Iris pigment epithelial cell (primary cell): ENCODE results near the gene RNGTT.
A peak's percentile ranks its signal among the peaks of the same experiment; 100 is the strongest.
"Not testable (repeated sequence)": the region's sequence is repeated elsewhere in the genome, so short reads cannot be mapped to it uniquely, and the experiment has no call there.

Experiments
- DNase-seq: peaks from one replicate; pipeline ENCODE4 v3.0.0-alpha.2; 2011; ENCODE audit warnings: low read depth

Gene RNGTT

DNA sequence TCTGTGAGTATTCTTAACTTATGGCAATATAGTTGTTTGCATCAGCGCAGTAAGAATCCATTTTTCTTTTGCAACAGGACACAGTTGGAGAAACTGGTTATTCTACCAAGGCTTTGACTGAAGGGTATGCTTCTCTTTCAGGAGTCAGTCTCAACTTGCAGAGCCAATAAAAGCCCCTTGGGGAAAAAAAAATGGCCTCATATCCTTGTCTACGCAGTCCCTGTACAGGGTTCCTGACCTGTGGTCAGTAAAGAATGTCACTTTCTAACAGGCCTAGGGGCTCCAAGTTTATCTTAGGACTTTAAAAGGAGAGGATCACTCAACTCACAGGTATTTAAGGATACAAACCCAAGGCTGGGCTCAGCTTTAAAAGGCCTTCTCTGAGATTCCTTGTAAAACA is 6.9 kb upstream of the RNGTT start:
- no peak for DNase-seq

DNA sequence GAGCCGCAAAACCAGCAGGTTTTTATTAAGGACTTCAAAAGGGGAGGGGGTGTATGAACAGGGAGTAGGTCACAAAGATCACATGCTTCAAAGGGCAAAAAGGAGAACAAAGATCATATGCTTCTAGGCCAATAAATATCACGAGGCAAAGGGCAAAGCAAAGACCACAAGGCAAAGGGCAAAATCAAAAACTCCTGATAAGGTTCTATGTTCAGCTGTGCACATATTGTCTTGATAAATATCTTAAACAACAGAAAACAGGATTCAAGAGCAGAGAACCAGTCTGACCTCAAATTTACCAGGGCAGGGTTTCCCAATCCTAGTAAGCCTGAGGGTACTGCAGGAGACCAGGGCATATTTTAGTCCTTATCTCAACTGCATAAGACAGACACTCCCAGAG is 5.8 kb upstream of the RNGTT start:
- DNase-seq, result not testable (repeated sequence)

DNA sequence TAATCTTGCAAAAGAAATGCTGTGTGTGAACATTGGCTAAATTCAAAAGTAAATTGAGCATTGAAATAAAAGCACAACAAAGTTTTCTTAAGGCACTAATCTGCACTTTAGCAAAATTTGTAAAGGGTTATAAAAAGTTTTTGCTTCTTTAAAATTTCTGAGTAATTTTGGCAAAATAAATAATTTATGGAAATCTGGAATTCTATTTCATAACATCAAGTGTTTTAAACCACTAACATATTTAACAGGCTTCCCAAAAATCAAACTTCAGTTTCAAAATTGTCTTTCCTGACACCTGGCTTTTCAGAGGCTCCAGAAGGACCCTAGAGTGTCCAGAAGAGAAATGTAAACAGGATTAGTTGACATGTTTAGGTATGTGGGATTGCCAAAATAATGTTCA is 4.5 kb upstream of the RNGTT start:
- no peak for DNase-seq

DNA sequence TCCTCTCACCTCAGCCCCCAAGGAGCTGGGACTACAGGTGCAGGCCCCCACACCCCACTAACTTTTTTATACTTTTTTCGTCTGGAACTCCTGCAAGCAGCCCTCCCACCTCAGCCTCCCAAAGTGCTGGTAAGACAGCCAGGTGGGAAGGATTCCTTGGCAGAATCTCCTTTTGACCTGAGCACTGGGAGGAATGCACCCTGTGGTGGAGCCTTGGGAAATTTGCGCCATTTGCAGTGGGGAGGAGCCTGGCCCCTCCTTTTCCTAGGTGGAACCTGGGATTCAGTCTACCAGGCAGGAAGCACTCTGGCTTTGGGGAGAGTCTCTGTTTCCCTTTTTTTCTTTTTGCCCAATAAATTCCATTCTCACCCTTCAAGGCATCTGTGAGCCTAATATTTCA is 2.3 kb upstream of the RNGTT start:
- DNase-seq, result no peak

DNA sequence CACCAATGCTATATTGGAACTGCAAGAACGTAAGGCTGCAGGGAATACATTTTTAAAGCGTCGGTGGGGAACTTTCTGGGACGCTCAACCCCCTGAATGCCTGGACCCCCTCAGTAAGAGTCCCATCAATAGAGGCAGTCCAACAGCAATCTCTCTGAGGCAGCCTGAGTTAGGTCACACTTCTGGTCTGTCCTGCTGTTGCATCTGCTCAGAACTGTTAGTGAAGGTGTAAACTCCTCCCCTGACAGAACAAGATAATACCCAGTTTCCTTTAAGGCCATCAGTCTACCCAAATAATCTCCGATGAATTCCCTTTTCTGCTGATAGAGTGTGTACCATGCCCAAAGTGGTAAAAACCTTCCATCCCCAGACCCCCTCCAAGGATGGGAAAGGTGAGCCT is 1.1 kb upstream of the RNGTT start:
- DNase-seq, result no peak

DNA sequence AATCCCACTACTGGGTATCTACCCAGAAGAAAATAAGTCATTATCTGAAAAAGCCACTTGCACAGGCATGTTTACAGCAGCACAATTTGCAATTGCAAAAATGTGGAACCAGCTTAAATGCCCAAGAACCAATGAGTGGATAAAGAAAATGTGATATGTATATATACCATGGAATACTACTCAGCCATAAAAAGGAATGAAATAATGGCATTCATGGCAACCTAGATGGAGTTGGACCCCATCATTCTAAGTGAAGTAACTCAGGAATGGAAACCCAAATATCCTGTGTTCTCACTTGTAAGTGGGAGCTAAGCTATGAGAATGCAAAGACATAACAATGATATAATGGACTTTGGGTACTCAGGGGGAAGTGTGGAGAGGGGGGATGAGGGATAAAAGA is 4.6 kb downstream of the RNGTT start:
- no peak for DNase-seq

DNA sequence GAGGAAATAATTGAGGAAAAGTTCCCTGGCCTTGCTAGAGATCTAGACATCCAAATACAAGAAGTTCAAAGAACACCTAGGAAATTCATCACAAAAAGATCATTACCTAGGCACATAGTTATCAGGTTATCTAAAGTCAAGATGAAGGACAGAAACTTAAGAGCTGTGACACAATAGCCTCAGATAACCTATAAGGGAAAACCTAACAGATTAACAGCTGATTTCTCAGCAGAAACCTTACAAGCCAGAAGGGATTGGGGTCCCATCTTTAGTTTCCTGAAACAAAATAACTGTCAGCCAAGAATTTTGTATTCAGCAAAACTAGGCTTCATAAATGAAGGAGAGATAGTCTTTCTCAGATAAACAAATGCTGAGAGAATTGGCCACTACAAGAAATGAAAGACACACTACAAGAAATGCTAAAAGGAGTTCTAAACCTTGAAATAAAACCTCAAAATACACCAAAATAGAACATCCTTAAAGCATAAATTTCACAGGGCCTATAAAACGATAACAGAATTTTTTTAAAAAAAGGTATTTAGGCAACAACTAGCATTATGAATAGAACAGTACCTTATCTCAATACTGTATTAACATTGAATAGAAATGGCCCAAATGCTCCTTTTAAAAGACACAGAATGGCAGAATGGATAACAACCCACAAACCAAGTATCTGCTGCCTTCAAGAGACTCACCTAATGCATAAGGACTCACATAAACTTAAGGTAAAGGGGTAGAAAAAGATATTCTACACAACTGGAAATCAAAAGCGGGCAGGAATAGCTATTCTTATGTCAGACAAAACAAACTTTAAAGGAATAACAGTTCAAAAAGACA is 9.7 kb downstream of the RNGTT start:
- no peak for DNase-seq

DNA sequence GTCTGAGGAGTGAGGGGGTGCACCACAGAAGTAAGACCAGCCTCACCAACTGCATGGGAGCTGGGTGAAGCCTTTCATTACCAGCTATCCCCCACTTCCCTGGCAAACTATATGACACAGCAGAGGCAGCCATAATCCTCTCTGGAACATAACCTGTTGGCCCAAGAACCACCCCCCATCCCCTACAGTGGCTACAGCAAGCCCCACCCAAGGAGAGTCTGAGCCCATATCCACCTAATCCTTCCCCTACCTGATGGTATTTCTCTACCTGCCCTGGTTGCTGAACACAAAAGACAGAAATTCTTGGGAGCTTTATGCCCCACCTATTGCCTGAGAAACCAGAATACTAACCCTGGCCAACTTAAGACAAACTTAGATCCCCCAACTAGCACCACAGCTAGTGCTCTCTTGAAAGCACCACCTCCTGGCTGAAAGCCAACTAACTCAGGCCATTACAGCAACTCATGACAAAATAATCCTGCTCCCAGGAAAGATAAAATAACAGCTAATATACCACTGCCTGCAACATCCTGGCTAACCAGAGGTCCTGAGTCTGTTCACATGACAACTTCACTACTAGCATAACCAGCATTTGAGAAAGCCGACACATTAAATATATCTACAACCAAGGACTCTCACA is 11.2 kb downstream of the RNGTT start:
- DNase-seq, result peak; percentile 49

DNA sequence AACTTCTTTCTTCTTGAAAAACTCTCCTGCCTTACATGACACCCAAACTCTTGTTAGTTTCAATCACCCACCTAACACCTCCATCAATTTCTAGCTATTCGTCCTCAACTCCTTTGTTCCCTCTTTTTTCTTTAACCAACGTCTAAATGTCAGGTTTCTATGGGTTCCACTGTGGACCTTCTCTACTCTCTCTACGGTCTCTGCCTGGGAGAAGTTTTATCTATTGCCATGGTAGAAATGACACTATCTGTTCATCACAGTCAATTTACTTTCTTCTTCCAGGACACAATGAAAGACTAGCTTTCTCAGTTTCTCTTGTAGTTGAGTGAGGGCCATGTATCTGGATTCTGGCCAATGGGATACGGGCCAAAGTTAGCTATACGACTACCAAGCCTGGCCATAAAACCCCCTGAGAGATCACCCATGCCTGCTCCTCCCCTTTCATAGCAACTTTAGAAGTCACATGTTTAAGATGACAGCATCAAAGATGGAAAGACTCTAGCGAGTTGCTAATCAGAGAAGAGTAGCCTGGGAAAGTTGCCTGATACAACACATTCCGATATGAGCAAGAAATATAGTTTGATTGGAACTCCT is 17.9 kb downstream of the RNGTT start:
- DNase-seq, result no peak

DNA sequence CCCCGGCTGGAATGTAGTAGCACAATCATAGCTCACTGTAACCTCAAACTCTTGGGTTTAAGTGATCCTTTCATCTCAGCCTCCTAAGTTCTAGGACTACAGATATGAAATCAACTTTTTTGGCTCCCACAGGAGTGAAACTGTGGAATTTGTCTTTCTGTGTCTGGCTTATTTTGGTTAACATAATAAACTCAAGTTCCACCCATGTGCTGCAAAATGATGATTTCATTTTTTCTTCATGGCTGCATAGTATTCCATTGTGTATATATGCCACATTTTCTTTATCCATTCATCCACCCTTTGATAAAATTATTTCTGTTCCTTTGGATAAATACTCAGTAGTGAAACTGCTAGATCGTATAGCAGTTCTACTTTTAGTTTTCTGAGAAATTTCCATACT is 29.9 kb downstream of the RNGTT start:
- no peak for DNase-seq

DNA sequence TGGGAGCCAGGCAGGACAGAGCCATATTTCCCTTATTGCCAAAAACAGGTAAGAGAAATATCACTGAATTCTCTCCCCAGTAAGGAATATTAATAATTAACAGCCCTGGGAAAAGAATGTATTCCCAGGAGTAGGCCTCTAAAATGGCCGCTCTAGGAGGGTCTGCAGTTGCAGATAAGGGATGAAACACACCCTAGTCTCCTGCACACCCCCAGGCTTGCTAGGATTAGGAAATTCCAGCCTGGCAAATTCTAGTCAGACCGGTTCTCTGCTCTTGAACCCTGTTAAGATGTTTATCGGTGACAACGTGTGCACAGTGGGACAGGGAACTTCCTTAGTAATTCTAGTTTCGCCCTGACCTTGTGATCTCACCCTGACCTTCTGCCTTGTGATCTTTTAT is 31.4 kb downstream of the RNGTT start:
- DNase-seq, result not testable (repeated sequence)

DNA sequence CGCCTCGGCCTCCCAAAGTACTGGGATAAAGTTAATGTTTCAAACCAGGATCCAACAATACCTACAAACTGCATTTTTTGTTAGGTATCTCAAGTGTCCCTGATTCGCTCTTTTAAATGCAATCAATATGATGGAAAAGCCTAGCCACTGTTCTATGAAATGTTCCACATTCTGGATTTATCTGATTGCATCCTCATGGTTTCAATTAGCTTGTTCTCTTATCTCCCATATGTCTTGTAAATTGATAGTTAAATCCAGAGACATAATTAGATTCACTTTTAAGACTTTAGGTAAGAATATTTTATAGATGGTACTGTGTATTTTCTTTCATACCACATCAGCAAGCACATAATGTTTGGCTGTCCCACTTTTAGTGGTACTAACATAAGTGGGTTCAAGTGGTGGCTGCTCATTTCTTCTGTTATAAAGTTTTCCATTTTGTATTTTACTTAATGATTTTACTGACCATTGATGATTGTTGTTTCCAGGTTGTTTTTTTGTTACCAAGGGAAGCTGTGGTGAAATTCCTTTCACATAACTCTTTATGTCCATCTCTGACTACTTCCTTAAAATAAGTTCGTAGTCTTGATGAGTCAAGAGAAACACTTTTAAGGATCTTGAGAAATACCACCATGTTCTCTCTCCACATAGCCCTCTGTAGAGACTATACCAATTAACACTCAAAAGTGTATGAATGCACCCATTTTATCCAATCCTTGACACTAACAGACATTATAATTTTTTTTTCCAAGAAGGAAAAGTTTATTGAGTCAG is 40.5 kb downstream of the RNGTT start:
- peak; percentile 67 for DNase-seq

DNA sequence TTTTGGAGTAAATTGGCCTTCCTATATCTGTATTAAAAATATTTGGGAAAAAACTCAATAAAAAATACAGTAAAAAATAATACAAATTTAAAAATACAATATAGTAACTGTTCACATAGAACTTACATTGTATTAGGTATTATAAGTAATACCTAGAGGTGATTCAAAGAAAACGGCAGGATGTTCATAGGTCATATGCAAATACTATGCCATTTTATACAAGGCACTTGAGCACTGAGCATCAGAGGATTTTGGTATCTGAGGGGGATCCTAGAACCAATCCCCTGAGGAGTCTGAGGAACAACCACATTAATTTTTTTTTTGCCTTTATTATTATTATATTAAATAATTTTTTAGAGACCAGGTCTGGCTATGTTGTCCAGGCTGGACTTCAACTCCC is 41.7 kb downstream of the RNGTT start:
- no peak for DNase-seq

DNA sequence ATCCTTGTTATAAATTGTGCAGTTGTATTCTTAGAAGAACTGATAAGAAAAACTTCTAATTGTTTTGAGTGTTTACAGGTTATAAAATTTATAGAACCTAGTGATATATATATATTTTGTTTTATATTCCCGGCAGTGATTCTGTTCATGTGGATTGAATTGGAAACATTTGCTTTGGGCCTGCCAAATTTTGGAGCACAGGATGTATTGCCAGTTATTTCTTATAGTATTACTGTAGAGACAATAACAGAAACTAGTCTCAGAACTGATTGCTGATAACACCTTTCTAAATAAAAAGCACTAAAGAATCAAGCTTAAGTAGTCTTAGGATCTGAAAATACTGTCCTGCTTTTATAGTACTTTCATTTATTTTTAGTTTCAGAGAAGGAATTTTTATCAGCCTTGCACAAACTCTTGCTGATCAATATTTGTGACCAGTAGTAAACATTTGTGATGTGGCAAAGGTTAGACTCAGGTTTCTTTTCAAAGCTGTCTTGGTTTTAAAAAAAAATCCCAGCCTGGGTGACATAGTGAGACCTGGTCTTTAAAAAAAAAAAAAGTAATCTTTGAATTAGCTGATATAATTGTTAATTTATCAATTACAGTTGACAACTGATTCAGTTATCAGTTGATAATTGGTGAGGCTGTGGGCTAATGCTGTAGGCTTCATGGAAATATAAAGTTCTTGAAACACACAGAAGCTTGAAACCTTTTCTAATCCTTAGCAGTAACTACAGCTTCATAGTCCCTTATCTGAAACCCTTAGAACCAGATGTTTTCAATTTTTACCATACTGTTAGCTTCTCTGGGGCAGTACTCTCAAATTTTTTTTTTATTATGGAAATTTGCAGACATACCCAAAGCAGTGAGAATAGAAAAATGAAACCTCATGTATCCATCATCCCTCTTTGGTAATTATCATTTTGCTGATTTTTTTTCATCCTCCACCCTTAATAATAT is 42.4 kb downstream of the RNGTT start:
- no peak for DNase-seq

DNA sequence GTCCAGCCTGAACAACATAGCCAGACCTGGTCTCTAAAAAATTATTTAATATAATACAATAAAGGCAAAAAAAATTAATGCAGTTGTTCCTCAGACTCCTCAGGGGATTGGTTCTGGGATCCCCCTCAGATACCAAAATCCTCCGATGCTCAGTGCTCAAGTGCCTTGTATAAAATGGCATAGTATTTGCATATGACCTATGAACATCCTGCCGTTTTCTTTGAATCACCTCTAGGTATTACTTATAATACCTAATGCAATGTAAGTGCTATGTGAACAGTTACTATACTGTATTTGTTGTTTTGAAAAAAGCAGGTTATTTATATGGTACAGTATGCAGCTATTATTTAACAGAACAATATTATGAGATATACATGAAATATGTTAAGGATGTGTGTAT is 43.3 kb downstream of the RNGTT start:
- no peak for DNase-seq

DNA sequence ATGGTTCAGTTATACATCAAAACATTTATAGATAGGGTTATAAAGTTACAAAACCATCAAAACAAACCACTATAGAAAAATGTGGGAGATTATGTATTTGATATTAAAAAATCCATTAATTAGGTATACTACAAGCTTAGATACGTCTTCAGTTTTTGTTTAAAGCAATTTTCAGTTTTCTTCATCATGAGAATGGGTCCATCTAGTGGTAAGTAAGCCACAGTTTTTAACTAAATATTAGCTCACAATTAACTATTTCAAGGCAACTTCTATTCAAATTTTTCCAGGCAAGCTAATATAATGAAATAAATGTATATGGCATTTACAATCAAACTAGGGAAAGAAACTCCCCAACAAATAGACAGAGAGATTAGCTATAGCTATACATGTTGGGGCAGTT is 44.4 kb downstream of the RNGTT start:
- DNase-seq, result no peak

DNA sequence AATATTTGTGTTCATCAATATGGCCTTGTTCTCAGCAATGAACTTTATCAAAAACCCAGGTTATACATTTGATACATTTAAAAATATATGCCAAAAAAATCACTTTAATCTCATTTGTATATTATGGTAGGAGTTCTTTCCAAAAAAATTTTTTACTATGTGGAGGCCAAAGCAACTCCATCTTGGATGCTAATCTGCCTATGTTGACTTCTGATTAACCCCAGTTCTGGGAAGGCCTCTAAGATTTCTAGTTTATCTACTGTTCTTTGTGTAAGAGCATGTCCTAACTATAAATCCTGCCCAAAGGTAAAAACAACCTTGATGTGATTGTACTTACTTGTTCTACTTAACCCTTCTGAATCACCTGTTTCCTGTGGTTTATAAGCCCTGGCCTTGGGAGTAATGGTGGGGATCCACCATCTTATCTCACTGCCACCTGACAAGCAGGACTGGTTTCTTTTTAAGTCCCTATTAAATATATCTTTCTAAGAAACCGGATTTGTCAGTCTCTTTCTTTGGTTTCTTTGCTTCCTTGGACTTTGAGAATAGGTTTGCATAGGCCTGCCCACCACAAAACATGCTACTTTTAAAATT is 46.7 kb downstream of the RNGTT start:
- DNase-seq, result no peak

DNA sequence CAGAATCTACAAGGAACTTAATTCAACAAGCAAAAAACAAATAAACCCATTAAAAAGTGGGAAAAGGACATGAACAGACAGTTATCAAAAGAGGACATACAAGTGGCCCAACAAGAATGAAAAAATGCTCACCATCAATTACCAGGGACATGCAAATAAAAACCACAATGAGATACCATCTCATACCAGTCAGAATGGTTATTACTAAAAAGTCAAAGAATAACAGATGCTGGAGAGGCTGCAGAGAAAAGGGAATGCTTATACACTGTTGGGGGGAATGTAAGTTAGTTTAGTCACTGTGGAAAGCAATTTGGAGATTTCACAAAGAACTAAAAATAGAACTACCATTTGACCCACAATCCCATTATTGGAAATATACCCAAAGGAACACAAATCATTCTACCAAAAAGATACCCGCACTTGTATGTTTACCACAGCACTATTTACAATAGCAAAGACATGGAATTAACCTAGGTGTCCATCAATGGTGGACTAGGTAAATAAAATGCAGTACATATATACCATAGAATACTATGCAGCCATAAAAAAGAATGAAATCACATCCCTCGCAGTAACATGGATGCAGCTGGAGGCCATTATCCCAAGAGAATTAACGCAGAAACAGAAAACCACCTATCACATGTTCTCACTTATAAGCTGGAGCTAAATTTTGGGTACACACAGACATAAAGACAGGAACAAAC is 48.4 kb downstream of the RNGTT start:
- no peak for DNase-seq

DNA sequence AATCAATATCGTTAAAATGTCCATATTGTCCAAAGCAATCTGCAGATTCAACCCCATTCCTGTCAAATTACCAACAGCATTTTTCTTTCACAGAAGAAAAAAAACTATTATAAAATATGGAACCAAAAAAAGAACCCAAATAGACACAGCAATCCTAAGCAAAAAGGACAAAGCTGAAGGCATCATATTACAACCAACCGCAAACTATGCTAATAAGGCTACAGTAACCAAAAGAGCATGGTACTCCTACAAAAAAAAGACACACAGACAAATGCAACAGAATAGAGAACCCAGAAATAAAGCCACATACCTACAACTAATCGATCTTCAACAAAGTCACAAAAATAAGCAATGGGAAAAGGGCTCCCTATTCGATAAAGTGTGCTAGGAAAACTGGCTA is 49.2 kb downstream of the RNGTT start:
- DNase-seq, result peak; percentile 34

DNA sequence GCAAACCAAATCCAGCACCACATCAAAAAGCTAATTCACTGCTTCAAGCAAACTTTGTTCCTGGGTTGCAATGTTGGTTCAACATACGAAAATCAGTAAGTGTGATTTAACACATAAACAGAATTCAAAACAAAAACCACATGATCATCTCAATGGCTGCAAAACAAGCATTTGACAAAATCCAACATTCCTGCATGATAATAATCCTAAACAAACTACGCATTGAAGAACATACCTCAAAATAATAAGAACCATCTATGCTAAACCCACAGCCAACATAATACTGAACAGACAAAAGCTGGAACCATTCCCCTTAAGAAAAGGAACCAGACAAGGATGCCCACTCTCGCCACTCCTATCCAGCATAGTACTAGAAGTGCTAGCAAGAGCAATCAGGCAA is 49.9 kb downstream of the RNGTT start:
- DNase-seq, result no peak
